HepG2 (cell line): ENCODE measurements around the gene LLGL2. TPM values are rescaled to one million over a fixed set of nuclear protein-coding genes. Genes with fewer than 3 reads are reported as not detected.

Experiments used
- ATF7 ChIP-seq, 2 experiments: fragments of 450-650 bp in 1 of 2; sonication (generic) in 1 of 2; formaldehyde crosslinking in 1 of 2; IDR thresholded peaks; 2 replicates each; pipeline versions ENCODE4 v1.4.0 to v1.6.1; 2016 to 2020; ENCODE audit warnings: antibody characterized with exemption in 1 of 2, mild to moderate bottlenecking in 1 of 2, missing genetic modification reagents in 1 of 2
- ATM ChIP-seq: fragments of 450-650 bp; IDR thresholded peaks from 2 replicates; pipeline ENCODE4 v1.7.1; 2017; ENCODE audit warnings: mild to moderate bottlenecking, borderline replicate concordance
- GPN1 ChIP-seq: sonication (generic); formaldehyde crosslinking; IDR thresholded peaks from 2 replicates; pipeline ENCODE4 v1.5.1; 2020; ENCODE audit warnings: missing genetic modification reagents, borderline replicate concordance
- HDAC2 ChIP-seq: sonication (generic); formaldehyde crosslinking; IDR thresholded peaks from 2 replicates; pipeline ENCODE4 v1.4.0; 2020; ENCODE audit warnings: missing genetic modification reagents
- KAT8 ChIP-seq: IDR thresholded peaks from 2 replicates; pipeline ENCODE4 v1.6.1; 2016; ENCODE audit warnings: missing genetic modification reagents, missing compliant biosample characterization
- PTBP1 ChIP-seq: fragments of 200-400 bp; formaldehyde crosslinking; IDR thresholded peaks from 2 replicates; pipeline ENCODE4 v1.6.1; 2018; ENCODE audit warnings: low read length, low read depth; ENCODE audit not compliant: poor library complexity, severe bottlenecking
- SMAD9 ChIP-seq: sonication (generic); formaldehyde crosslinking; IDR thresholded peaks from 2 replicates; pipeline ENCODE4 v1.5.1; 2020; ENCODE audit warnings: mild to moderate bottlenecking, missing genetic modification reagents
- ZFP36 ChIP-seq: fragments of 150-350 bp; IDR thresholded peaks from 2 replicates; pipeline ENCODE4 v1.6.1; 2018; ENCODE audit warnings: borderline replicate concordance, low read length, low read depth; ENCODE audit not compliant: partially characterized antibody
- ZFP91 ChIP-seq: sonication (generic); formaldehyde crosslinking; IDR thresholded peaks from 2 replicates; pipeline ENCODE4 v1.9.0; 2022; ENCODE audit warnings: missing genetic modification reagents, mild to moderate bottlenecking, borderline replicate concordance
- ZNF17 ChIP-seq: sonication (generic); formaldehyde crosslinking; IDR thresholded peaks from 2 replicates; pipeline ENCODE4 v1.5.0; 2020; ENCODE audit warnings: mild to moderate bottlenecking, missing genetic modification reagents
- ZNF207 ChIP-seq: fragments of 450-650 bp; IDR thresholded peaks from 2 replicates; pipeline ENCODE4 v1.6.1; 2016; ENCODE audit warnings: antibody characterized with exemption, borderline replicate concordance
- ZNF607 ChIP-seq: sonication (generic); formaldehyde crosslinking; IDR thresholded peaks from 2 replicates; pipeline ENCODE4 v1.5.1; 2020; ENCODE audit warnings: missing genetic modification reagents, mild to moderate bottlenecking, borderline replicate concordance
- ZNF816 ChIP-seq: sonication (generic); formaldehyde crosslinking; IDR thresholded peaks from 2 replicates; pipeline ENCODE4 v1.8.0; 2022; ENCODE audit warnings: missing genetic modification reagents, mild to moderate bottlenecking, borderline replicate concordance
- polyA plus RNA-seq, 8 experiments: library from polyadenylated mRNA; depleted of rRNA in 3 of 8; stranded (reverse) in 7 of 8; unstranded in 1 of 8; fragments of >200 nt; fragmentation: Illumina TruSeq in 4 of 8; extraction: Trizol in 4 of 8; gene quantifications; 2 replicates each; pipeline versions ENCODE4 v1.2.1 to v1.2.3, GENCODE V29; 2011 to 2016; ENCODE audit warnings: low read depth in 4 of 8, missing spikeins in 1 of 8, mixed read lengths in 1 of 8; ENCODE audit not compliant: insufficient read depth in 1 of 8
- total RNA-seq, 5 experiments: library from RNA; depleted of rRNA; stranded (reverse); fragments of >200 nt; fragmentation: Illumina TruSeq; extraction: Trizol; gene quantifications; 2 replicates each; pipeline ENCODE4 v1.2.3, GENCODE V29; 2016; ENCODE audit warnings: low read depth in 1 of 5
- TF ChIP-seq, protein P1 (sequence below): IDR thresholded peaks from 2 replicates; pipeline ENCODE4 v1.6.1; 2016; ENCODE audit warnings: low read depth, missing genetic modification reagents, missing compliant biosample characterization
- TF ChIP-seq, protein P2 (sequence below): sonication (generic); formaldehyde crosslinking; IDR thresholded peaks from 2 replicates; pipeline ENCODE4 v1.8.0; 2023; ENCODE audit warnings: mild to moderate bottlenecking, missing genetic modification reagents
- TF ChIP-seq, protein P3 (sequence below): sonication (generic); formaldehyde crosslinking; IDR thresholded peaks from 2 replicates; pipeline ENCODE4 v1.5.0; 2020; ENCODE audit warnings: mild to moderate bottlenecking, missing genetic modification reagents, borderline replicate concordance

Gene LLGL2
- total and polyA plus RNA-seq, 2 of the 13 experiments (the other 11 are each of a cell fraction or from before 2014, with no cell fraction given), result 83.0 to 86.7 TPM

GRCh38 chr17:75553295-75554110 is 28.0 kb downstream of the LLGL2 start (continued):
- TF ChIP-seq ZFP91 (no peak), ZNF607 (CRISPR knock-in tag) (no peak), ZNF207 (no peak), HDAC2 (CRISPR knock-in tag) (no peak), ZFP36 (peak; percentile 80), ZNF17 (CRISPR knock-in tag) (no peak), PTBP1 (no peak), KAT8 (CRISPR knock-in tag) (no peak), ATM (no peak), ZNF816 (CRISPR knock-in tag) (no peak), GPN1 (CRISPR knock-in tag) (no peak), ATF7 (IDR thresholded peaks at IDR 0.05) (no peak), ATF7 (CRISPR knock-in tag; IDR thresholded peaks at IDR 0.05) (peak; percentile 12; the same call in 1 of the 2 replicates), SMAD9 (CRISPR knock-in tag) (no peak)
- TF ChIP-seq, protein P1, sequence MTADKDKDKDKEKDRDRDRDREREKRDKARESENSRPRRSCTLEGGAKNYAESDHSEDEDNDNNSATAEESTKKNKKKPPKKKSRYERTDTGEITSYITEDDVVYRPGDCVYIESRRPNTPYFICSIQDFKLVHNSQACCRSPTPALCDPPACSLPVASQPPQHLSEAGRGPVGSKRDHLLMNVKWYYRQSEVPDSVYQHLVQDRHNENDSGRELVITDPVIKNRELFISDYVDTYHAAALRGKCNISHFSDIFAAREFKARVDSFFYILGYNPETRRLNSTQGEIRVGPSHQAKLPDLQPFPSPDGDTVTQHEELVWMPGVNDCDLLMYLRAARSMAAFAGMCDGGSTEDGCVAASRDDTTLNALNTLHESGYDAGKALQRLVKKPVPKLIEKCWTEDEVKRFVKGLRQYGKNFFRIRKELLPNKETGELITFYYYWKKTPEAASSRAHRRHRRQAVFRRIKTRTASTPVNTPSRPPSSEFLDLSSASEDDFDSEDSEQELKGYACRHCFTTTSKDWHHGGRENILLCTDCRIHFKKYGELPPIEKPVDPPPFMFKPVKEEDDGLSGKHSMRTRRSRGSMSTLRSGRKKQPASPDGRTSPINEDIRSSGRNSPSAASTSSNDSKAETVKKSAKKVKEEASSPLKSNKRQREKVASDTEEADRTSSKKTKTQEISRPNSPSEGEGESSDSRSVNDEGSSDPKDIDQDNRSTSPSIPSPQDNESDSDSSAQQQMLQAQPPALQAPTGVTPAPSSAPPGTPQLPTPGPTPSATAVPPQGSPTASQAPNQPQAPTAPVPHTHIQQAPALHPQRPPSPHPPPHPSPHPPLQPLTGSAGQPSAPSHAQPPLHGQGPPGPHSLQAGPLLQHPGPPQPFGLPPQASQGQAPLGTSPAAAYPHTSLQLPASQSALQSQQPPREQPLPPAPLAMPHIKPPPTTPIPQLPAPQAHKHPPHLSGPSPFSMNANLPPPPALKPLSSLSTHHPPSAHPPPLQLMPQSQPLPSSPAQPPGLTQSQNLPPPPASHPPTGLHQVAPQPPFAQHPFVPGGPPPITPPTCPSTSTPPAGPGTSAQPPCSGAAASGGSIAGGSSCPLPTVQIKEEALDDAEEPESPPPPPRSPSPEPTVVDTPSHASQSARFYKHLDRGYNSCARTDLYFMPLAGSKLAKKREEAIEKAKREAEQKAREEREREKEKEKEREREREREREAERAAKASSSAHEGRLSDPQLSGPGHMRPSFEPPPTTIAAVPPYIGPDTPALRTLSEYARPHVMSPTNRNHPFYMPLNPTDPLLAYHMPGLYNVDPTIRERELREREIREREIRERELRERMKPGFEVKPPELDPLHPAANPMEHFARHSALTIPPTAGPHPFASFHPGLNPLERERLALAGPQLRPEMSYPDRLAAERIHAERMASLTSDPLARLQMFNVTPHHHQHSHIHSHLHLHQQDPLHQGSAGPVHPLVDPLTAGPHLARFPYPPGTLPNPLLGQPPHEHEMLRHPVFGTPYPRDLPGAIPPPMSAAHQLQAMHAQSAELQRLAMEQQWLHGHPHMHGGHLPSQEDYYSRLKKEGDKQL (CRISPR knock-in tag), result no peak
- TF ChIP-seq, protein P2, sequence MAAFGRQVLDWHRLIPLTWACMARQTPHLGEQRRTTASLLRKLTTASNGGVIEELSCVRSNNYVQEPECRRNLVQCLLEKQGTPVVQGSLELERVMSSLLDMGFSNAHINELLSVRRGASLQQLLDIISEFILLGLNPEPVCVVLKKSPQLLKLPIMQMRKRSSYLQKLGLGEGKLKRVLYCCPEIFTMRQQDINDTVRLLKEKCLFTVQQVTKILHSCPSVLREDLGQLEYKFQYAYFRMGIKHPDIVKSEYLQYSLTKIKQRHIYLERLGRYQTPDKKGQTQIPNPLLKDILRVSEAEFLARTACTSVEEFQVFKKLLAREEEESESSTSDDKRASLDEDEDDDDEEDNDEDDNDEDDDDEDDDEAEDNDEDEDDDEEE, result no peak
- TF ChIP-seq, protein P3, sequence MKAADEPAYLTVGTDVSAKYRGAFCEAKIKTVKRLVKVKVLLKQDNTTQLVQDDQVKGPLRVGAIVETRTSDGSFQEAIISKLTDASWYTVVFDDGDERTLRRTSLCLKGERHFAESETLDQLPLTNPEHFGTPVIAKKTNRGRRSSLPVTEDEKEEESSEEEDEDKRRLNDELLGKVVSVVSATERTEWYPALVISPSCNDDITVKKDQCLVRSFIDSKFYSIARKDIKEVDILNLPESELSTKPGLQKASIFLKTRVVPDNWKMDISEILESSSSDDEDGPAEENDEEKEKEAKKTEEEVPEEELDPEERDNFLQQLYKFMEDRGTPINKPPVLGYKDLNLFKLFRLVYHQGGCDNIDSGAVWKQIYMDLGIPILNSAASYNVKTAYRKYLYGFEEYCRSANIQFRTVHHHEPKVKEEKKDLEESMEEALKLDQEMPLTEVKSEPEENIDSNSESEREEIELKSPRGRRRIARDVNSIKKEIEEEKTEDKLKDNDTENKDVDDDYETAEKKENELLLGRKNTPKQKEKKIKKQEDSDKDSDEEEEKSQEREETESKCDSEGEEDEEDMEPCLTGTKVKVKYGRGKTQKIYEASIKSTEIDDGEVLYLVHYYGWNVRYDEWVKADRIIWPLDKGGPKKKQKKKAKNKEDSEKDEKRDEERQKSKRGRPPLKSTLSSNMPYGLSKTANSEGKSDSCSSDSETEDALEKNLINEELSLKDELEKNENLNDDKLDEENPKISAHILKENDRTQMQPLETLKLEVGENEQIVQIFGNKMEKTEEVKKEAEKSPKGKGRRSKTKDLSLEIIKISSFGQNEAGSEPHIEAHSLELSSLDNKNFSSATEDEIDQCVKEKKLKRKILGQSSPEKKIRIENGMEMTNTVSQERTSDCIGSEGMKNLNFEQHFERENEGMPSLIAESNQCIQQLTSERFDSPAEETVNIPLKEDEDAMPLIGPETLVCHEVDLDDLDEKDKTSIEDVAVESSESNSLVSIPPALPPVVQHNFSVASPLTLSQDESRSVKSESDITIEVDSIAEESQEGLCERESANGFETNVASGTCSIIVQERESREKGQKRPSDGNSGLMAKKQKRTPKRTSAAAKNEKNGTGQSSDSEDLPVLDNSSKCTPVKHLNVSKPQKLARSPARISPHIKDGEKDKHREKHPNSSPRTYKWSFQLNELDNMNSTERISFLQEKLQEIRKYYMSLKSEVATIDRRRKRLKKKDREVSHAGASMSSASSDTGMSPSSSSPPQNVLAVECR (CRISPR knock-in tag), result 0 out of 2 replicates have a peak, but pooled peaks have one; percentile 3
